MM.1S (cell line): ENCODE results near the gene EDAR.

Experiments used
- DNase-seq: peaks from one replicate; pipeline ENCODE4 v3.0.0-alpha.2; 2015
- H2AFZ ChIP-seq: fragments of 300-600 bp; sonication (generic); 2 replicates; pipeline ENCODE4 v1.6.0; 2016; ENCODE audit warnings: antibody characterized with exemption, low read length
- H3F3A ChIP-seq: fragments of 300-600 bp; sonication (generic); 2 replicates; pipeline ENCODE4 v1.6.1; 2016; ENCODE audit warnings: mild to moderate bottlenecking, antibody characterized with exemption, low read length, moderate library complexity, mixed read lengths; ENCODE audit not compliant: insufficient read depth
- H3K27ac ChIP-seq: fragments of 300-600 bp; sonication (generic); 2 replicates; pipeline ENCODE4 v1.5.1; 2016; ENCODE audit warnings: mild to moderate bottlenecking, low read length
- H3K27me3 ChIP-seq: fragments of 300-600 bp; sonication (generic); replicated peaks from 2 replicates; pipeline ENCODE4 v1.6.0; 2016; ENCODE audit warnings: low read length; ENCODE audit not compliant: insufficient read depth
- H3K36me3 ChIP-seq: fragments of 300-600 bp; sonication (generic); replicated peaks from 2 replicates; pipeline ENCODE4 v1.6.1; 2016; ENCODE audit warnings: mild to moderate bottlenecking, low read length, mixed read lengths; ENCODE audit not compliant: insufficient read depth
- H3K4me1 ChIP-seq: fragments of 300-600 bp; sonication (generic); 2 replicates; pipeline ENCODE4 v1.6.1; 2016; ENCODE audit warnings: low read length, mixed read lengths
- H3K4me2 ChIP-seq: fragments of 300-600 bp; sonication (generic); 2 replicates; pipeline ENCODE4 v1.6.0; 2016; ENCODE audit warnings: low read depth, low read length
- H3K4me3 ChIP-seq: fragments of 300-600 bp; sonication (generic); 2 replicates; pipeline ENCODE4 v1.5.1; 2016; ENCODE audit warnings: low read length, mixed read lengths
- H3K79me2 ChIP-seq: fragments of 300-600 bp; sonication (generic); 2 replicates; pipeline ENCODE4 v1.6.1; 2016; ENCODE audit warnings: mixed run types, low read length, mixed read lengths
- H3K9ac ChIP-seq: fragments of 300-600 bp; sonication (generic); 2 replicates; pipeline ENCODE4 v1.6.1; 2016; ENCODE audit warnings: low read length, mixed read lengths
- H3K9me2 ChIP-seq: fragments of 300-600 bp; sonication (generic); replicated peaks from 2 replicates; pipeline ENCODE4 v1.6.1; 2016; ENCODE audit warnings: mild to moderate bottlenecking, low read length, mixed read lengths; ENCODE audit not compliant: insufficient read depth
- H3K9me3 ChIP-seq: fragments of 300-600 bp; sonication (generic); replicated peaks from 2 replicates; pipeline ENCODE4 v1.6.1; 2016; ENCODE audit warnings: mild to moderate bottlenecking, low read length, mixed read lengths; ENCODE audit not compliant: insufficient read depth
- H4K20me1 ChIP-seq: fragments of 300-600 bp; sonication (generic); 2 replicates; pipeline ENCODE4 v1.6.1; 2016; ENCODE audit warnings: mild to moderate bottlenecking, low read length, moderate library complexity, mixed read lengths; ENCODE audit not compliant: insufficient read depth
- CTCF ChIP-seq: fragments of 300-600 bp; sonication (generic); IDR thresholded peaks from 2 replicates; pipeline ENCODE4 v1.5.1; 2016; ENCODE audit warnings: antibody characterized with exemption, low read length, mixed read lengths
- EZH2 ChIP-seq: fragments of 300-600 bp; sonication (generic); optimal IDR thresholded peaks from 2 replicates; pipeline ENCODE3; 2017; ENCODE audit warnings: low read depth, mild to moderate bottlenecking, antibody characterized with exemption, low read length, mixed read lengths
- EZH2phosphoT487 ChIP-seq: fragments of 300-600 bp; sonication (generic); IDR thresholded peaks from 2 replicates; pipeline ENCODE4 v1.6.1; 2018; ENCODE audit warnings: antibody characterized with exemption, low read length

EDAR gene

GRCh38 chr2:108946442-108946841 lies 42.6 kb downstream of the EDAR start:
- no peak for TF ChIP-seq EZH2
- no peak for TF ChIP-seq EZH2phosphoT487
- no peak for TF ChIP-seq CTCF
- Histone ChIP-seq H4K20me1 (no peaks in the 10 kb centered on the region), H3F3A (no peaks in the 10 kb centered on the region), H2AFZ (no peak overlapping the region), H3K27ac (no peak overlapping the region), H3K4me2 (no peak overlapping the region), H3K4me3 (no peak overlapping the region), H3K9me3 (no peaks in the 10 kb centered on the region), H3K36me3 (no peaks in the 10 kb centered on the region), H3K79me2 (no peaks in the 10 kb centered on the region), H3K4me1 (no peaks in the 10 kb centered on the region), H3K27me3 (no peaks in the 10 kb centered on the region), H3K9ac (no peak overlapping the region), H3K9me2 (no peaks in the 10 kb centered on the region)
- no peak for DNase-seq

- H3K9ac ChIP-seq = no peak overlapping the region
- no peak overlapping the region for H3K4me2 ChIP-seq
- H3K79me2 ChIP-seq = no peaks in the 10 kb centered on the region
- H3K36me3 ChIP-seq = no peaks in the 10 kb centered on the region
- no peaks in the 10 kb centered on the region for H3K9me2 ChIP-seq
- H3F3A ChIP-seq = no peaks in the 10 kb centered on the region
- H3K27ac ChIP-seq = no peak overlapping the region
- no peaks in the 10 kb centered on the region for H3K9me3 ChIP-seq
- DNase-seq = no peak
- no peaks in the 10 kb centered on the region for H3K27me3 ChIP-seq
- no peaks in the 10 kb centered on the region for H3K4me1 ChIP-seq
- no peak overlapping the region for H2AFZ ChIP-seq
- TF ChIP-seq EZH2phosphoT487 = no peak
- TF ChIP-seq CTCF = no peak
- no peak for TF ChIP-seq EZH2
- no peak overlapping the region for H3K4me3 ChIP-seq
- H4K20me1 ChIP-seq = no peaks in the 10 kb centered on the region
These were observed 43.1 kb downstream of the EDAR start for GRCh38 chr2:108945969-108946368.

- no peak for DNase-seq
These were observed 44.3 kb downstream of the EDAR start for GRCh38 chr2:108944601-108945331.

More at GRCh38 chr2:108944601-108945331, 44.3 kb downstream of the EDAR start:
- Histone ChIP-seq H3K9me3 (no peaks in the 10 kb centered on the region), H3K36me3 (no peaks in the 10 kb centered on the region), H3K79me2 (no peaks in the 10 kb centered on the region), H3K27ac (no peak overlapping the region), H2AFZ (no peak overlapping the region), H3K9ac (no peak overlapping the region), H3K4me2 (no peak overlapping the region), H3F3A (no peaks in the 10 kb centered on the region), H4K20me1 (no peaks in the 10 kb centered on the region), H3K9me2 (no peaks in the 10 kb centered on the region), H3K4me1 (no peaks in the 10 kb centered on the region), H3K27me3 (no peaks in the 10 kb centered on the region), H3K4me3 (no peak overlapping the region)
- TF ChIP-seq CTCF (no peak), EZH2 (no peak), EZH2phosphoT487 (no peak)
